Spleen (tissue), 7 donors: ENCODE data around the gene STEAP3.

Experiments used
- CTCF ChIP-seq, 11 experiments: fragments of 200-600 bp in 7 of 11; fragments of 450-650 bp in 4 of 11; sonication (generic) in 4 of 11; IDR thresholded peaks in 8 of 11; conservative IDR thresholded peaks in 3 of 11; 1 replicate in 7 of 11; 2 replicates in 4 of 11; pipeline versions ENCODE4 v1.4.0 to v1.8.0; 2016 to 2021; ENCODE audit warnings: antibody characterized with exemption in 11 of 11, inconsistent platforms in 4 of 11, mild to moderate bottlenecking in 1 of 11
- POLR2A ChIP-seq, 3 donors: fragments of 450-650 bp; IDR thresholded peaks; one replicate each; pipeline ENCODE4 v1.5.1; 2017; ENCODE audit warnings: antibody characterized with exemption in 3 of 3, mild to moderate bottlenecking in 1 of 3
- POLR2AphosphoS5 ChIP-seq, 3 donors: sonication (generic); formaldehyde crosslinking; IDR thresholded peaks; one replicate each; pipeline ENCODE4 v1.5.1; 2017; ENCODE audit warnings: antibody characterized with exemption in 3 of 3
- donor health status: DM: no; HTN: no; CAD: no; lungs with moderate emphysema.
- donor health status: DM: no; HTN: no; CAD: no.
- donor health status: DM: no; HTN: no; CAD: no.

GRCh38 chr2:119267604-119268003, 44.0 kb downstream of the STEAP3 start:
- no peak for TF ChIP-seq CTCF (IDR thresholded peaks at IDR 0.05 in 8 of 11, conservative IDR thresholded peaks at IDR 0.05 in 3 of 11)
- TF ChIP-seq POLR2AphosphoS5 (IDR thresholded peaks at IDR 0.05), result no peak
- TF ChIP-seq POLR2A (IDR thresholded peaks at IDR 0.05), result no peak
